Loucy (cell line): Measurements from ENCODE around the gene NEU3.
"Not testable (repeated sequence)": the region's sequence is repeated elsewhere in the genome, so short reads cannot be mapped to it uniquely, and the experiment has no call there.

Source experiments
- H2AFZ ChIP-seq: fragments of 200-600 bp; sonication (generic); 2 replicates; pipeline ENCODE4 v1.6.0; 2016; ENCODE audit warnings: antibody characterized with exemption, mild to moderate bottlenecking, low read length, moderate library complexity
- H3F3A ChIP-seq: fragments of 200-600 bp; 2 replicates; pipeline ENCODE4 v1.6.0; 2016; ENCODE audit warnings: antibody characterized with exemption, low read depth, mild to moderate bottlenecking
- H3K27me3 ChIP-seq: fragments of 200-600 bp; sonication (generic); 2 replicates; pipeline ENCODE4 v1.6.1; 2014; ENCODE audit warnings: low read length, mild to moderate bottlenecking; ENCODE audit not compliant: insufficient read depth, poor library complexity, severe bottlenecking
- H3K36me3 ChIP-seq: fragments of 200-600 bp; sonication (generic); 2 replicates; pipeline ENCODE4 v1.6.1; 2016; ENCODE audit warnings: low read length; ENCODE audit not compliant: insufficient read depth
- H3K4me1 ChIP-seq: fragments of 200-600 bp; sonication (generic); 2 replicates; pipeline ENCODE4 v1.5.1; 2014; ENCODE audit warnings: low read length, mild to moderate bottlenecking; ENCODE audit not compliant: insufficient read depth, poor library complexity, severe bottlenecking
- H3K4me2 ChIP-seq: fragments of 200-600 bp; sonication (generic); 2 replicates; pipeline ENCODE4 v1.6.0; 2014; ENCODE audit warnings: antibody characterized with exemption, low read length, low read depth, mild to moderate bottlenecking; ENCODE audit not compliant: poor library complexity, severe bottlenecking
- H3K4me3 ChIP-seq: fragments of 200-600 bp; sonication (generic); 2 replicates; pipeline ENCODE4 v1.5.1; 2014; ENCODE audit warnings: low read length, mild to moderate bottlenecking, mixed read lengths; ENCODE audit not compliant: poor library complexity, severe bottlenecking
- H3K79me2 ChIP-seq: fragments of 200-600 bp; sonication (generic); 2 replicates; pipeline ENCODE4 v1.6.1; 2014; ENCODE audit warnings: low read length; ENCODE audit not compliant: insufficient read depth
- H3K9ac ChIP-seq: fragments of 200-600 bp; sonication (generic); 2 replicates; pipeline ENCODE4 v1.6.0; 2014; ENCODE audit warnings: mild to moderate bottlenecking, low read depth, low read length, moderate library complexity; ENCODE audit not compliant: poor library complexity, severe bottlenecking
- H3K9me2 ChIP-seq: fragments of 200-600 bp; sonication (generic); replicated peaks from 2 replicates; pipeline ENCODE4 v1.6.1; 2016; ENCODE audit warnings: low read depth, low read length, mixed read lengths
- H3K9me3 ChIP-seq: fragments of 200-600 bp; sonication (generic); 2 replicates; pipeline ENCODE4 v1.6.1; 2014; ENCODE audit warnings: mild to moderate bottlenecking, antibody characterized with exemption, low read length, low read depth; ENCODE audit not compliant: insufficient read depth
- H4K20me1 ChIP-seq: fragments of 200-600 bp; sonication (generic); 2 replicates; pipeline ENCODE4 v1.6.0; 2014; ENCODE audit warnings: antibody characterized with exemption, low read length, mild to moderate bottlenecking; ENCODE audit not compliant: insufficient read depth, poor library complexity, severe bottlenecking
- CTCF ChIP-seq: fragments of 200-600 bp; sonication (generic); conservative IDR thresholded peaks from 2 replicates; pipeline ENCODE4 v1.5.1; 2014; ENCODE audit warnings: mild to moderate bottlenecking, antibody characterized with exemption, low read length
- EZH2phosphoT487 ChIP-seq: fragments of 200-600 bp; IDR thresholded peaks from 2 replicates; pipeline ENCODE4 v1.6.1; 2018; ENCODE audit warnings: antibody characterized with exemption, mild to moderate bottlenecking, moderate library complexity, borderline replicate concordance

Gene NEU3

DNA sequence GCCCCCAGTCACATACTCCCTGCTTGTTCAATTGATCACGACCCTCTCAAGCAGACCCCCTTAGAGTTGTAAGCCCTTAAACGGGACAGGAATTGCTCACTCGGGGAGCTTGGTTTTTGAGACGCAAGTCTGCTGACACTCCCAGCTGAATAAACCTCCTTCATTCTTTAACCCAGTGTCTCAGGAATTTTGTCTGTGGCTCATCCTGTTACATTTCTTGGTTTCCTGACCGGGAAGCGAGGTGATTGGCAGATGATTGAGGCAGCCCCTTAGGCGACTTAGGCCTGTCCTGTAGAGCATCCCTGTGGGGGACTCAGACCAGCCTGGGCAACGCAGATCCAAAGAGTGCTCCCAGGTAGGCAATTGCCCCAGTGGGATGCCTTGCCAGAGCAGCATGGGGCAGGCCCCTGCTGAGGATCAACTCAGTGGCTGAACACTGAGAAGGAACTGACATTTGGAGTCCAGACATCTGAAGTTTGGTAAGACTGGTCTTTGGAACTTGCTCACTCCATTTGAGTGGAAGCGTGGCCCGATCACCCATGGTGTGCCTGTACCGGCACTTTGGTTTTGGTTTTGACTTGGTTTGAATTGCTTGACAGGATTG lies 51.5 kb downstream of the NEU3 start:
- Histone ChIP-seq H3K9ac (no peak overlapping the region), H3F3A (no peaks in the 10 kb centered on the region), H2AFZ (no peak overlapping the region), H3K4me2 (no peak overlapping the region), H3K36me3 (no peaks in the 10 kb centered on the region), H3K4me3 (no peak overlapping the region), H3K79me2 (no peaks in the 10 kb centered on the region), H3K9me3 (no peaks in the 10 kb centered on the region), H3K4me1 (no peaks in the 10 kb centered on the region), H3K9me2 (no peaks in the 10 kb centered on the region), H4K20me1 (no peaks in the 10 kb centered on the region), H3K27me3 (no peaks in the 10 kb centered on the region)
- TF ChIP-seq EZH2phosphoT487 (no peak), CTCF (no peak)

DNA sequence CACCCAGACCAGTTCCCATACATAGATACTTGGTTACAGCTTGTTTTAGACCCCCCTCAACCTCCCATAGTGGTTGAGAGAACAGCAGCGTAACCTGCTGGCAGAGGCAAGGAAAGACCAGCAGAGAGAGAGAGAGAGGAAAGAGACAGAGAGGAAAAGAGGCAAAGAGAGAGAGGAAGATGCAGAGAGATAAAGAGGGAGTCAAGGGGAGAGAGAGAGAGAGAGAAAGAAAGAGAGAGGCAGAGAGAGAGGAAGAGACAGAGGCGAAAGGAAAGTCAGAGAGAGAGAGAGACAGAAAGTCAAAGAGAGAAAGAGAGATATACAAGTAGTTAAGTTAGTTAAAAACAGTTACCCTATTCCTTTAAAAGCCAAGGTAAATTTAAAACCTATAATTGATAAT lies 52.5 kb downstream of the NEU3 start:
- H3K27me3 ChIP-seq, result no peaks in the 10 kb centered on the region
- no peaks in the 10 kb centered on the region for H4K20me1 ChIP-seq
- H3K4me3 ChIP-seq, result no peak overlapping the region
- no peak overlapping the region for H3K9ac ChIP-seq
- TF ChIP-seq CTCF (no peak), EZH2phosphoT487 (no peak)
- no peak overlapping the region for H3K4me2 ChIP-seq
- H3K36me3 ChIP-seq, result no peaks in the 10 kb centered on the region
- H2AFZ ChIP-seq, result no peak overlapping the region
- no peaks in the 10 kb centered on the region for H3K9me3 ChIP-seq
- H3K4me1 ChIP-seq, result no peaks in the 10 kb centered on the region
- H3F3A ChIP-seq, result no peaks in the 10 kb centered on the region
- no peaks in the 10 kb centered on the region for H3K79me2 ChIP-seq
- no peaks in the 10 kb centered on the region for H3K9me2 ChIP-seq

DNA sequence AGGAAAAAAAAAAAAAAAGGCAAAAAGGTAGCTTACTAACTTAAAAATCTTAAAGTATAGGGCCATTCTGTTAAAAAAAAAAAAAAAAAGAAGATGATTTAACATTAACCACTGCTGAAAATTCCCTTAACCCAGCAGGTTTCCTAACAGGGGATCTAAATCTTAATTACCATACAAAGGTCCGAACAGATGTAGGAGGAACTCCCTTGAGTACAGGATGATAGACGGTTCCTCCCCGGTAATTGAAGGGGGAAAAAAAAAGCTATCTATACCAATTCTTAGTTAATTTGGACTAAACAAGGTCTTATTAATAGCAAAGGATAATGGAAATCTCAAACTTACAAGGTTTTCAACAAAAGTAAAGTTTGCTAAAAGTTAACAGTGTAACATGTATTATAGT lies 53.1 kb downstream of the NEU3 start:
- H3K36me3 ChIP-seq, H2AFZ ChIP-seq, H3K9ac ChIP-seq, H3K4me1 ChIP-seq, H3K4me3 ChIP-seq, H3K4me2 ChIP-seq, H3F3A ChIP-seq, H3K79me2 ChIP-seq, H3K9me3 ChIP-seq, H4K20me1 ChIP-seq, H3K27me3 ChIP-seq, H3K9me2 ChIP-seq: not testable (repeated sequence)

DNA sequence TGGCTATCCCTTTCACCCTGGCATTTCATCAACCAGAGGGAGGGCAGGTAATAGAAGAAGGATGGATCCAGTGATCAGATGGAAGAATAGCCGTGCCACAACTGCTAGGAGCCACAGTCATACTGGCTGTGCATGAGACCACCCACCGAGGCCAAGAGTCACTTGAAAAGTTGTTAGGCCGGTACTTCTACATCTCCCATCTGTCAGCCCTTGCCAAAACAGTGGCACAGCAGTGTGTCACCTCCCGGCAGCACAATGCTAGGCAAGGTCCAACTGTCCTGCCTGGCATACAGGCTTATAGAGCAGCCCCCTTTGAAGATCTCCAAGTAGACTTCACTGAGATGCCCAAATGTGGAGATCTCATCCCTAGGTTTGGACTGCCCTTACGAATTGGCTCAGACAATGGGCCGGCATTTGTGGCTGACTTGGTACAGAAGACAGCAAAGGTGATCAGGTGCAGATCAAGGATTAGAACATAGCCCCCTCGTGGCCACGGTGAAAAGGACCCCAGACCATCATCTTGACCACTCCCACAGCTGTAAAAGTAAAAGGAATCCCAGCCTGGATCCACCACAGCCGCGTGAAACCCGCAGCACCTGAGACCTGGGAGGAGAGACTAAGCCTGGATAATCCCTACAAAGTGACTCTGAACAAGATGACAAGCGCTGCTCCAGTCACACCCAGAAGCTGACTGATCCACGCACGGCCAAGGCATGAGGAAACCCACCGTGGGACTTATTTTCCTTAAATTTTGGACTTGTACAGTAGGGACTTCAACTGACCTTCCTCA lies 55.8 kb downstream of the NEU3 start:
- H3F3A ChIP-seq, H3K36me3 ChIP-seq, H3K4me1 ChIP-seq, H3K27me3 ChIP-seq, H3K9me3 ChIP-seq, H3K9me2 ChIP-seq, H3K9ac ChIP-seq, H3K4me2 ChIP-seq, H2AFZ ChIP-seq, H3K4me3 ChIP-seq, H4K20me1 ChIP-seq, H3K79me2 ChIP-seq: not testable (repeated sequence)

DNA sequence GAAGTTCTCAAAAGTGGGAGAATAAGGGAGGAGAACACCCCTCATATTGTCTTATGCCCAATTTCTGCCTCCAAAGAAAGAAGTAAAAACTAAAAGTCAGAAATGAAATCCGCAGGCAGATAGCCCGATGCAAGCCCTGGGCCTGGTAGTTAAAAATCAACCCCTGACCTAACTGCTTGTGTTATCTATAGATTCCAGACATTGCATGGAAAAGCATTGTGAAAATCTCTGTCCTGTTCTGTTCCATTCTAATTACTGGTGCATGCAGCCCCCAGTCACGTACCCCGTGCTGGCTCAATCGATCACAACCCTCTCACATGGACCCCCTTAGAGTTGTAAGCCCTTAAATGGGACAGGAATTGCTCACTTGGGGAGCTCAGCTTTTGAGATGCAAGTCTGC lies 57.9 kb downstream of the NEU3 start:
- H3K4me2 ChIP-seq, result not testable (repeated sequence)

More for the DNA sequence above, 57.9 kb downstream of the NEU3 start:
- H2AFZ ChIP-seq, H3K9me2 ChIP-seq, H3K9me3 ChIP-seq, H3F3A ChIP-seq, H3K4me1 ChIP-seq, H3K36me3 ChIP-seq, H4K20me1 ChIP-seq, H3K27me3 ChIP-seq, H3K9ac ChIP-seq, H3K79me2 ChIP-seq, H3K4me3 ChIP-seq: not testable (repeated sequence)
